HCT116 (cell line): ENCODE results near the gene CEBPB.

Experiments used
- CEBPB ChIP-seq: IDR thresholded peaks from 2 replicates; pipeline ENCODE4 v1.6.1; 2012; ENCODE audit warnings: low read depth
- CTCF ChIP-seq, 3 experiments: fragments of 200-600 bp in 1 of 3; sonication (generic) in 1 of 3; IDR thresholded peaks in 2 of 3; conservative IDR thresholded peaks in 1 of 3; 2 replicates each; pipeline ENCODE4 v1.5.1; 2012 to 2017; ENCODE audit warnings: low read depth in 2 of 3, low read length in 2 of 3, antibody characterized with exemption in 1 of 3, borderline replicate concordance in 1 of 3, control low read depth in 1 of 3, mild to moderate bottlenecking in 1 of 3, mixed read lengths in 1 of 3, mixed run types in 1 of 3, moderate library complexity in 1 of 3; ENCODE audit not compliant: insufficient read depth in 1 of 3
- EZH2 ChIP-seq: fragments of 200-600 bp; sonication (generic); IDR thresholded peaks from 2 replicates; pipeline ENCODE4 v1.6.1; 2017; ENCODE audit warnings: antibody characterized with exemption, mixed run types
- EZH2phosphoT487 ChIP-seq: fragments of 200-600 bp; IDR thresholded peaks from 2 replicates; pipeline ENCODE4 v1.6.1; 2018; ENCODE audit warnings: antibody characterized with exemption, borderline replicate concordance
- MAX ChIP-seq: IDR thresholded peaks from 2 replicates; pipeline ENCODE4 v1.6.1; 2012
- POLR2A ChIP-seq: IDR thresholded peaks from 2 replicates; pipeline ENCODE4 v1.7.0; 2011; ENCODE audit warnings: borderline replicate concordance; ENCODE audit not compliant: insufficient read depth, insufficient read length; ENCODE audit errors: extremely low read depth
- RAD21 ChIP-seq: IDR thresholded peaks from 2 replicates; pipeline ENCODE4 v1.6.1; 2012; ENCODE audit warnings: low read depth, mild to moderate bottlenecking
- REST ChIP-seq: IDR thresholded peaks from 2 replicates; pipeline ENCODE4 v1.6.1; 2012; ENCODE audit warnings: low read depth
- SRF ChIP-seq: IDR thresholded peaks from 2 replicates; pipeline ENCODE4 v1.6.1; 2012; ENCODE audit warnings: low read depth

- no peak for TF ChIP-seq CTCF (IDR thresholded peaks at IDR 0.05 in 2 of 3, conservative IDR thresholded peaks at IDR 0.05 in 1 of 3; ENCODE audit: borderline replicate concordance in 1 of 3, insufficient read depth in 1 of 3, low read depth in 2 of 3, low read length in 2 of 3)
- TF ChIP-seq EZH2: no peak
- TF ChIP-seq REST: no peak
- TF ChIP-seq SRF: no peak
- TF ChIP-seq POLR2A: no peak
- TF ChIP-seq RAD21: no peak
- no peak for TF ChIP-seq MAX
- TF ChIP-seq CEBPB: no peak
- no peak for TF ChIP-seq EZH2phosphoT487
Measured at GRCh38 chr20:50215101-50215690, 24.6 kb downstream of the CEBPB start.
